NCI-H460 (cell line): ENCODE measurements around the gene KCNMA1. TPM values are rescaled to one million over a fixed set of nuclear protein-coding genes. Genes with fewer than 3 reads are reported as not detected.
"Not testable (repeated sequence)": the region's sequence is repeated elsewhere in the genome, so short reads cannot be mapped to it uniquely, and the experiment has no call there.

Experiments used
- DNase-seq: peaks from one replicate; pipeline ENCODE4 v3.0.0-alpha.2; 2016; ENCODE audit warnings: low read depth; ENCODE audit errors: extremely low read depth
- total RNA-seq: library from RNA; depleted of rRNA; stranded (reverse); fragments of >200 nt; shearing (Covaris generic); gene quantifications from 2 replicates; pipeline ENCODE4 v1.2.3, GENCODE V29; 2014

The KCNMA1 gene
- total RNA-seq, 1 experiment from 2014 or later = 0.54 TPM

DNA sequence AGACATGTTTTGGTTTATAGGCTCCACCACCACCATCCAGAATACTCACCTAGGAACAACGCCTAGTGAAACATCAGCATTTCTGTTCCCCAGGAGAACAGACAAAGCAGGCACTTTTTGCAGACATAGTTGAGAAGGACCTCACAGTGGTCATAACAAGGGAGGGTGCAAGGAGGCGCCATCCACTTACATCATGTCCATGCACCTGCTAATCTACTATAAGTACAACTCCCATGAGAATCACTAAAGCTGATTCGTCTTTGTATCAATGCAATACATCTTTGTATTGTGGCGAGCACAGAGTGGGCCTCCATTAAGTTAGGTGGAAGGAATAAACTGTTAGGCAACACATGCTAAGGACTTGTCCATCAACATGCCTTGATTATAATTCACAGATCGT, 207.1 kb downstream of the KCNMA1 start:
- DNase-seq = no peak

DNA sequence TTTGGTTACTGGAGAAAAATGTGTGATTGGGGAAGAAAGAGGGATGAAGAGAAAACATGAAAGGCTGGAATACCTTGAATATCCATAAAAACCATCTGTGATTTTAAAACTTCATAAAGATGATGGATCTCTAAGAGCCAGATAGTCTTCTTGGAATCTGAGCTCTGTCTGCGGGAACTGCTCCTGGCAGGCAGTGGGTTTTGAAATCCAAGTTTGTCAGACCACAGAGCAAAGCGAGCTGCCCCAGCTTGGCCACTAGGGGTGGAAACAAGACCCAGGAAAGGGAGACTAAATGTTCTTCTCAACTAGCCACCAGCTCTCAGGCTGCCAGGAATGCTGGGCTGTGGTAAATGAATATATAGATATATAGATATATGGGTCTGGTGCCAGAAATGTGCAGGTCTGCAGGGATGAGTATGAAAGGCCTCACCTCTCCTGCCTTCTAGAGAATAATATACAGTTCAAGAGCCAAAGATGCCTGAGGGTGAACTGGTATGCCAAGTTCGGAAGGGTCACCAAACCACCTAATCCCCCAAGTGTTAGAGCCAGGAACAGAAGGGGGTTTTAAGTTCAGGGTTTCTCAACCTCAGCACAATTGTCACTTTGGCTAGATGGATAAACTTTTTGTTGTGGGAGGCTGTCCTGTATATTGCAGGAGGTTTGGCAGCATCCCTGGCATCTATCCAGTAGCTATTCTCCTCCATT, 208.8 kb downstream of the KCNMA1 start:
- no peak for DNase-seq

DNA sequence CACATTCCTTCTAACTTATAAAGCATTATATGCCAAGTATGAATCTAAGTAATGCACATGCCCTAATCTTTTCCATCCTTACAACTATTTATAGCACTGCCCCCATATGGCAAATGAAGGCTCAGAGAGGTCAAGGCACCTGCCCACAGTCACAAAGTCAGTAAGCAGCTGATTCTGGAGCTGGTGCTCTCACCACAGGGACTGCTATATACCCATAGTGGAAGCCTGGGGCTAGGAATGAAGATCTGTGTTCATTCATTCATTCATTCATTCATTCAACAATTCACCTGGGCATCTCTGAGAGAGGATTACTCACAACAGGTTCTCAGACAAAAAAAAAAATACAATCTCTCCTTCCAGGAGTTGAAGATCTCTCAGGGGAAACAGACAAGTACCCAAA, 213.4 kb downstream of the KCNMA1 start:
- no peak for DNase-seq

DNA sequence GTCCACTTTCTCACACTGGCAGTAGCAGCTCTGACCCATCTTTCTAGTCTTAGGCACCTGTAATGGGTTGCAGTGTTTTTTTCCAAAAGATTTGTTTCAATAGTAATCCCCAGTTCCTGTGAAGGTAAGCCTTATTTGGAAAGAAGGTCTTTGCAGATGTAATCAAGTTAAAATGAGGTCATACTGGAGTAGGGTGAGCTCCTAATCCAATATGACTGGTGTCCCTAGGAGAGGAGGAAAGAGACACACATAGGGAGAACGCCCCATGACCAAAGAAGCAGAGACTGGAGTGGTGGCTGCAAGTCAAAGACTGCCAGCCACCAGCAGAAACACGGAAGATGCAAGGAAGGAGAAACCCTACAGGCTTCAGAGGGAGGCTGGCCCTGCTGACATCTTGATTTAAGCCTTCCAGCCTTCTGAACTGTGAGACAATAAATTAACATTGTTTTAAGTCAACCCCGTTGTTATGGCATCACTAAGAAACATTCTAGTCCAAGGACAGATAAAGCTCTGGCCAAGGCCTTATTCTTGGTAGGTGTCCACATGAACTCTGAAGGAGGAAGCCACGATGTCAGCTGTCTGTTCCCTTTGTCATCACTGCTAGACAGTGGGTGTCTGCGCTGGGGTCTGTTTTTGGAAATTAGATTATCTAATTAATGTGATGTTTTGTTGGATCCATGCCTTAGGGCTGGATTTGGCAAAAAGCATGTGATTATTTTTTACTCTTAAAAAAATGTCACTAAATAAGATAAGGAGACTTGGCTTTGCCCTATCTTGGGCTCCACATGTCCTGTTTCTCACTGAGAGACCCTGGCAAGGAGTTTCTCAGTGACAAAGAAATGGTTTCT, 214.9 kb downstream of the KCNMA1 start:
- DNase-seq = no peak

DNA sequence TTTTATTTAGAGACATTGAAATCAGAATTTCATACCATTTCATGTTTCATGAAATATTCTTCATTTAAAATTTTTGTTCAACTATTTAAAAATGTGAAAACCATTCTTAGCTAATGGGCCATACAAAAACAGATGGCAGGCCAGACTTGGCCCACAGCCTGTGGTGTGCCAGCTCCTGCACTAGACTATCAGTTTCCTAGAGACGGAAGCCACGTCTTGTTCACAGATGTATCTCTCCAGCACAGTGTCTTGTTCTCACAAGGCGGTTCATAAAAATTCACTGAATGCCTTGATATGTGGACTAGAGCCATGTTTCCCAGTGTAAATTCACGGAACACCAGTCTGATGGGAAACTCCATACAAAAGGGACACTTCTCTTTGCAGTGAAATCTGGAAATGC, 216.0 kb downstream of the KCNMA1 start:
- no peak for DNase-seq

DNA sequence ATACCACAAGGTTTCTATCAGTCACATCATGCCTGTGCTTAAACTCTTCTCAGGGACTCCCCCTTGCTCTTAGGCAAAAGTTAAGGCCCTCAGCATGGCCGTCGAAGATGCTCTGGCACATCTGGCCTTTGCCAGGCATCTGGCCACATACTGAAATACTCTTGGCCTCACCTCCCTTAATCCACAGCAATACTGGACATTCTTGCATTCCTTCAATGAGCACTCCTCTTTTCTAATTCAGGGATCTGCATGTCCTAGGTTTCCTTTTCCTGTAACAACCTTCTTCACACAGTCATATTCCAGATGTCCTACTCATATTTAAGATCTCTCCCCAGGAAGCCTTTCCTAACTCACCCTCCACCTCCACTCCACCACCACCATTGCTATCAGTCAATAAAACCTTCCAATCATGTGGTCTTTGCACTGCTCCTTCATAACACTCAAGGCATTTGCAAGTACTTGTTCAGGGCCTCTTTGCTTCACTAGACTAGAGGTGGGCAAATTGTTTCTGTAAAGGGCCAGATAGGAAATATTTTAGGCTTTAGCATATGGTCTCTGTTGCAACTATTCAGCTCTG, 216.6 kb downstream of the KCNMA1 start:
- no peak for DNase-seq

DNA sequence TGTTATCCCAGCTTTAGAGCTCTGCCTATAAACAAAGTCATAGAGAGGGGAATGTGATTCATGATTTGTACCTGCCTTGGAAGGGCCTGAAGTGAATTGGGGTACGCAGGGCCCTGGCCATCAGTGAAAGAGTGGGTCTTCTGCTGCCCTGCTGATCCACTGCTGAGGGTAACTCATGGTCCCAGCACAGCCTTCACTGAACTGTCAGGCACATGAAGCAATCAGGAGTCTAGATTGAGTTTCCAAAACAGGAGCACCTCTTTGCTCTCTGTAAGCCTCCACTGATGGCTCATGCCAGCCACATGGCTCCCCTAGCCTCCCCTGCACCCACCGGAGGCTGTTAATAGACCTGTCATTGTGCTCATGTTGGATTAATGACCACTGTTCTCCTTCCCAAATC, 217.6 kb downstream of the KCNMA1 start:
- no peak for DNase-seq

DNA sequence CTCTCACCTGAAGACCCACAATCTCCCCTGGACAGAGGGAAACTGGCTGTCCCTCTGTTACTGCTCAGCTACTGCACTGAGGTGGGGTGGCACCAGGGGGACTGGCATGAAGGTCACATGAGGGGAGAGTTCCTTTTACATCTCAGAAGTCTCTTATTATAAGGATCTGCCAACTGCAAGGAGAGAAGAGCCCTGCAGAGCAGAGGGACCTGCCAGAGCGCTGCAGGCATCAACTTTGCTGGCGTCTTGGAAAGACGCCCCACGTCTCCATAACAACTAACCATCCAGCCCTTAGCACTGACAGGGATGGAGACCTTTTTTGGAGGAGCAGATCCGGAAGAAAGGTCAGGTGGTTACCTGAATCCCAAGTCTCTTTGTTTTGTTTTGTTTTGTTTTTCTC, 218.6 kb downstream of the KCNMA1 start:
- no peak for DNase-seq

DNA sequence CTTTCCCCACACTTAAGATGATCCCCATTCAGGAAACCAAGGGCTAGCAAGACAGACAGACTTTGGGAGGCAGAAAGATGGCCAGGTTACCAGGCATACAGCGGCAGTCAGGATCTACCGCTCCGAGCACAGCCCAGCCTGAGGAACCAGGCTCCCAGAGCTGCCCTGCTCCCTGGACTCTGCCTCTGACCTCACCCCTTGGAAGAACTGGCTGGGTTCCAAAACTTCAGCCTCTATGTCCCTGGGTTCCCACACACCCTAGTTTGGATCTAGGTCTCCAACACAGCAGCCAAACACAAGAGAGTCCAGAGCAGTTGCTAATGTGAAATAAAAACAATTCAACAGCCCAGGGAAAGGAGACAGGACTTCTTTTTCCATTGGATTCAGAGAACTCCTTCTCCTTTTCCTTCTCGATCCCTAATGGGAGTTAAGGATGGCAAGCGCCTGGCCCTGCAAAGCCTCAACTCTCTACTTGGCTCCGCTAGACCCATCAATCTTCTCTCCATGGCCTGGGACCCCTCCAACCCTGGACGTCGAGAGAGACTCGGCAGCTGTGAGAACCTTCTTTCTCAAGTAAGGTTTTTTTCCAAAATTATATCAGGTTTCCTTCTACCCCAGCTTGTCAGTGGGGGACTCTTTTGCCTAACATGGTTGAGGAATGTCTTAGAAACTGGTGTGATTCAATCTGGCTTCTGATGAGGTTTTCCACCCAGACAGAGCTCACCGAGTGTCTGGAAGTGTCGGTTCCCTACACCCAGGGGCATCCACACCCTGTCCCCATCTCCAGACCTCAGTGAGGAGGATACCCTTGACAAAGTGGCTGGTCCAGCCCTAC, 219.6 kb downstream of the KCNMA1 start:
- DNase-seq = no peak

DNA sequence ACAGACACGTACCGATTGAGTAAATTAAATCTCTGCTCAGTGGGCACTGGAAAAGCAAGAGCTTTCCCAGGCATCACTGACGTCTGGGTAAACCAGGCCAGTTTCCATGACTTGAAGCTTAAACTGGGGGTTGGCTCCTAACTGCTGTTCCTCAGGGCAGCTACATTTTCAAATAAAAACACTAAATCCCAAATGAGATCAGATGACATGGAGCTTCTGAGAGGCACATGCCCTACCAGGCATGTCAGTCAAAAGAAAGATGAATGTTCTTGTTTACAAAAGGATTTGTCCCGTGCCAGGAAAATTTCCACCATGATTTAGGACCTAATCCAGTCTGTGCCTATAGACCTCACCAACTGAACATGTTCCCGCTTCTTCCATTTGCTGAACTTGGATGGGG, 220.2 kb downstream of the KCNMA1 start:
- DNase-seq = no peak

DNA sequence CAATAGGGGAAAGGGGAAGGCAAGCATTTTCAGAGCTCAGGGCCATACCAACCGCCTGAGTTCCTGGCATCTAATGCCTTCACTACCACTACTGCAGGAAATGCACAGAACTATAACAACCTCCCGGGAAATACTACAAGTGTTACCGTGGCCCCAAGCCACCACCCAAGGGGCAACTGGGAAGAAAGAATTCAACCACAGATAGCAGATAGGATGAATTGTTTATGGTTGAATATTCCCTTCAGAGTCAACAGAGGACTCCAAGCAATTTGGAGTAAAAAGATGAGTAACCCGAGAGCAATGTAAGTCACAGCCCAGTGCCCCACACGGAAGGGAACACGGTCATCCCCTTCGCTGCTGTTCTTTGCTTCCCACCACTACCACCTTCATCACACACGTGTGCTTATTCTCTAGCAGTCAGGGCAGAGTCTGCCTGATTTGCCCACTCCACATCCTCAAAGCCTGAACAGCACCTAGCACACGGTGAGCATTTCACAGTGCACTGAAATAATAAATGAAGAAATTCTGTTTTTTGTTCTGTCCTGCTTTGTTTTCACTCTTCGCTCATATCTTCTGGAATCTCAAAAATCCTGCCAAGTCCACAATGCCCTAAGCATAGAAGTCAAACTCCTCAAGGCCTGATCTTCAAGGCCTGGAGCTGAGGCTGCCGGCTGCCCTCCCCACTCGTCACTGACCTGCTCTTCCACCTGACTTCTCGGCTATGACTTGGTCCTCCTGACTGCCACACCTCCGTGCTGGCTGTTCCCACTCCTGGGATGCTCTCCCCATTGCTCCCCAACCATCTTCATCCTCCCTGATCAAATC, 221.1 kb downstream of the KCNMA1 start:
- no peak for DNase-seq

DNA sequence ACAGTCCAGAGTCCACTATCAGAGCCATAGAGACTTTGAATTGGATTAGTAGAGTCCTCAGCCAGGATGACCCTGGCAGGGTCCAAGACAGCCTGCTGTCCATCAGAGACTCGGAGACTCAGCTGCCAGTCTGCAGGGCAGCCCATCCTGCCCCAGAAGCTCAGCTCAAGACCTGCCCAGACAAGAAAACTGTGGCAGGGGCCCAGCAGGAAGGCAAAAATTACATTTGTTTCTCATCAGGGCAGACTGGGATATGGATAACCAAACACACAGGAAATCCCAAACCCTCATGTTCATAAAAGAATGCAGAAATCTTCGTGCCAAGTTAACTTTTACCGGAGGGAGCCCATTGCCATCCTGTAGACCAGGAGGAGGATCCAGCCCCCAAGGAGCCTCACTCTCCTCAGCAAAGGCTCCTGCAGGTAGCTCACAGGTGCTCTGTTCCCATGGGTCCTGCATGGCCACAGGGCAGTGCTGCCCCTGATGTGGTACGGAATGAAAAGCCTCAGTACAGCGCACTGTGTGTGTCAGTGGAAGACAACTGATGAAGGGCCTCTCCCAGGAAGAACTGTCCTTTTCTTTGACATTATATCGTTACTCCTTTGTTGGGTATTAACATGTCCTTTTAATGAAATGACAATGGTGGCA, 222.2 kb downstream of the KCNMA1 start:
- DNase-seq = no peak

DNA sequence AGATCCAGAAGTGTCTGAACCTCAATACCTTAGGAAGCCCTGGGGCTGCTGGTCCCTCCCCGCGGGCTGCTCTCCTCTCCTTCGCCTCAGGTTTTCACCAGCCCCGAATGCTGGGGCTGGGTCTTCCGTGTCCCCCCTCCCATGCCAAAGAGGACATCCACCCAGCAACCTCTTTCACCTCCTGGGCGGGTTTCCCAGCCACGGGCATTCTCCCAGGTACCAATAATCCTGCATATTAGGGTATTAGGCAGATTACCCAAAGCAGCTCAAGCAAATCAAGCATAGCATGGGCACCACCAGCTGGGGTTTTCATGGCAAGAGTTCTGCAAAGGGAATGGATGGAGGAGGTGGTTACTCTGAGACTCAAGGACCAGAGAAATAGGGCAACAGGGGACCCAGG, 224.4 kb downstream of the KCNMA1 start:
- DNase-seq = no peak

DNA sequence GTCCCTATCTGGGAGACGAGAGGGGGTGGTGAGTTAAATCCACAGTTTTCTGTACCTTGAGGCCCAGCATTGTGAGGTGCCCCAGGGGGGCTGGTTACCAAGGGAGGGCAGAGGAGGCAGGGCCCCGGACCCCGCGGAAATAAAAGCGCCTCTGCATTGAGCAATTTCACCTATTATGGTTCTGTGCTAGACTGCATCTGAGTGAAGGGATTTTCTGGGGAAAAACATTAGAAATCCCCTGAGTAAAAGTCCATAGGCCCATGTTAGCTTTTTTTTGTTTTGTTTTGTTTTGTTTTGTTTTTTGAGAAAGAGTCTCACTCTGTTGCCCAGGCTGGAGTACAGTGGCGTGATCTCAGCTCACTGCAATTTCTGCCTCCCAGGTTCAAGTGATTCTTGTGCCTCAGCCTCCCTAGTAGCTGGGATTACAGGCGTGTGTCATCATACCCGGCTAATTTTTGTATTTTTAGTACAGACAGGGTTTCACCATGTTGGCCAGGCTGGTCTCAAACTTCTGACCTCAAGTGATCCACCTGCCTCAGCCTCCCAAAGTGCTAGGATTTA, 225.0 kb downstream of the KCNMA1 start:
- not testable (repeated sequence) for DNase-seq

DNA sequence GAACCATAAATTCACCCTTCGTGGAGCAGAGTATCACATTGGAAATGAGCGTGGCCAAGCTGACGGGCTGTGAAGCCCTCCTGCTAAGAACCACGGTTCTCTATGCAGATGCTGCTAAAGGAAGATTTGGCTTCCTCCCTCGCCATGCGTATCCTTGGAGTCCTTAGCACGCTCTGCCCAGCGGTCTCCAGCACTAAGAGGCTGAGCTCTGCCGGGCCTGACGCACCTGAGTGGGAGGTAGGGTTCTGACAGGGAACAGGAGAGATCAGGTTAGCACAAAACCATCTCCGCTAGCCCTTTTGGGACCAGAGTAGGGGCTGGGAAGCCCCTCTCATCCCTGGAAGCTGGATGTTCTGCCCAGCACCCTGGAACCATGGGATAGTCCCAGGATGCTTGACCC, 225.8 kb downstream of the KCNMA1 start:
- no peak for DNase-seq

DNA sequence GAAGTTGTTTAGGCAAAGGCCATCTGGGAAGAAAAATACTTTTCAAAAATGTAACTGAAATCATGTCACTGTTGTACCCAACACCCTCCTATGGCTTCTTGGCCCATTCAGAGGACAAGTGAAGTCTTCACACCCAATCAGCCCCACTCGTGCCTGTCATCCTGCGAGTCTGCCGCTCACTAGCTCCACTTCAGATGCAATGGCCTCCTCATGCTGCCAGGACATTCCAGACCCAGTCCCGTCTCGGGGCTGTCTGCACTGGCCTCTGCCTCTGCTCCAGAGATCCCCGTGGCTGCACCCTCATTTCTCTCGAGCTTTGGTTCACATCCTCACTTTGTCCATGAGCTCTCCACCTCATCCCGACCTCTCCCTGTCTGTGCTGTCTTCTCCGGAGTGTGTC, 227.1 kb downstream of the KCNMA1 start:
- no peak for DNase-seq

DNA sequence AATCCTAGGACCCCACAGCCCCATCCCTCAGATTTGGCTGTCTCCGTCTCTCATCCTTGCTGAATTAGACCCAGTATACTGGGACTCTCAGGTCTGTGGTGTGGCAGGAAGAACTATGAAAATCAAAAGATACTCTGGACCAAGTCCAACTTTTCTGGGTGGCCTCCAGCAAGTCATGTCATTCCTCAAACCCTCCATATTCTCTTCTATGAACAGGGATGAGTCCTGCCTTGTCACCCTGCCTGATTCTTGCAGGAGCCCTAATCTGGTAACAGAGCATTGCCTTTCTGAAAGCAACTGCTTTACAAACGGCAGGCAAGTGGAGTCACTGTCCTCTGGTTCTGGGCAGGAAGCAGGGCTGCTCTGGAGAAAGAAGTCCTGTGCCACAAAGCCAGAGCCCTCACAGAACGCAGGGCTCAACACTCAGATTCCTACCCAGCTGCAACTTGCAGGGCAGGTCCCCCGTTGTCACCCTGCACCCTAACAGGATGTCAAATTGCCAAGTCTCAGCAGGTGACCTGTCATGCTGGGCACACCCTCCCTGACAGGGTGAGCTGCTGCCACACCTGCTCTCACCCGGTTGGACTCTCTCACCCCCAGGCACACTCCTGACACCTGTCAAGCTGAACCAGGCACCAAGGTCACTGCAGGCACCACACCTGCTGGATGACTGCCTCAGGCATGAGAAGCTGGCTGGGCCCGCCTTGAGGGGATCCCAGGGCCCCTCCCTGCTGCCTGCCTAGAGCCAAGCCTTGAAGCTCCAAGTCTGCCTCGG, 227.7 kb downstream of the KCNMA1 start:
- DNase-seq = no peak

DNA sequence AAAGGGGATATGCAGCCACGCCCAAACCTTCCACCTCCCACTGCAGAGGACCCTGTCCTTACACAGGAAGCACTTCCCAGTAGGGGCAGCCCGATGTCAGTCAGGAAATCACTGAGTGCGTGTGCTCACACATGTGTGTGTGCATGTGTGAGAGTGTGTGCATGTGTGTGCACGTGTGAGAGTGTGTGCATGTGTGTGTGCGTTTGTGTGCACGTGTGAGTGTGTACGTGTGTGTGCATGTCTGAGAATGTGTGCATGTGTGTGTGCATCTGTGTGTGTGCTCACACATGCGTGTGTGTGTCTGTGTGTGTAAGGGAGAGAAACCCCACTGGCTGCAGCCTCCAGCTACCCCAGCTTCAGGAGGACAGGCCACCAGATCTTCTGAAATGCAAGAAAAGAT, 229.3 kb downstream of the KCNMA1 start:
- DNase-seq = no peak
